Measurements from ENCODE around the gene ANKRD27.
"Not testable (repeated sequence)": the region's sequence is repeated elsewhere in the genome, so short reads cannot be mapped to it uniquely, and the experiment has no call there.

The ANKRD27 gene

DNA sequence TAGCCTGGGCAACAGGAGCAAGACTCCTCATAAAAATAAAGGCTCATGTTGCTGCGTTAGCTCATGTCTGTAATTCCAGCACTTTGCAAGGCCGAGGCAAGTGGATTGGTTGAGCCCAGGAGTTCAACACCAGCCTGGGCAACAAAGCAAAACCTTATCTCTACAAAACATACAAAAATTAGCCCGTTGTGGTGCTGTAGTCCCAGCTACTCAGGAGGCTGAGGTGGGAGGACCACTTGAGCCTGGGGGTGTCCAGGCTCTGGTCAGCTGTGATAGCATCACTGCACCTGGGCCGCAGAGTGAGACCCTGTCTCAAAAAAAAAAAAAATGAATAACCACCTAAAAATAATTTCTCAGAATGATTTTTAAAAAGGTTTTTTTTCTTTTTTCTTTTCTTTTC, 12.7 kb upstream of the ANKRD27 start:
- no peak for DNase-seq

DNA sequence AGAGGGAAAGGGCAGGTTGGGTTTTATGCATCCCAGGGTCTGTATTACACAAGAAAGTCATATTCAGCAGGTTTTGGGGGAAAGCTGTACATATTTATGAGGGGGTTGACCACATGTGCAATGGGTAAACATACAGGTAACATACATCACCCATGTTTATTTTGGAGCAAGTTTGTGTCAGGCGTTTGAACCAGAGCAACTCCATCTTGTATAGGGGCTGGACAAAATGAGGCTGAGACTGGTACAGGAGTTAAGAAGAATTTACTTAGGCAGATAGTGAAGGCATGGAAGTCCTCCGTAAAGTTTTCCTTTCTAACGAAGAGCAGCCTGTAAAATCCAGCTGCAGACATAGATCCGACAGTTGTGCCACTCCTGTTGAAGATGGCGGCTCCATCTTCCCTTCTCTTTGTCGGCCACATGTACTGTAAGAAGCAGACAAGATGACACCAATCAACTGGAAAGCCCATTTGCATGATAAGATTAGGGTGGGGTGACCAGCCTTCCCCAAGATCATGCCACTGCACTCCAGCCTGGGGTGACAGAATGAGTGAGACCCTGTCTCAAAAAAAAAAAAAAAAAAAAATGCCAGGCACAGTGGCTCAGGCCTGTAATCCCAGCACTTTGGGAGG, 12.0 kb upstream of the ANKRD27 start:
- DNase-seq = no peak

DNA sequence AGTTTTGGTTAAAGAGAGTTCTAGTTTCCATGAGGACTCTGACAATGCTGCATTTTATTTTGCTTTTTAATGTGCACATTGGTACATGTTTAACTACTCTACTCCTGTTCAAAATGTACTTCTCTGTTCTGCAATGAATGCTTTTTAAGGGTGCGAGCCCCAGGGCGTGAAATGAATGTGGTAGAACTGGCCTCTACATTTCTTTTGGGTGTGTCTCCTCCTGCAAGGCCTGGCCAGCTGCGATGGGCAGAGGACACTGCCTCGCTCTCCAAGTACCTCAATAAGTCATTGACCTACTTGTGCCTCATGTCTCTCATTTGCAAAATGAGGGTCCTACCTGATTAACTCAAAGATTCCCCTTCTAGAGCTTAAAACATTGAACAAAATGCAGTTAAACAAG, 7.3 kb upstream of the ANKRD27 start:
- no peak for DNase-seq

DNA sequence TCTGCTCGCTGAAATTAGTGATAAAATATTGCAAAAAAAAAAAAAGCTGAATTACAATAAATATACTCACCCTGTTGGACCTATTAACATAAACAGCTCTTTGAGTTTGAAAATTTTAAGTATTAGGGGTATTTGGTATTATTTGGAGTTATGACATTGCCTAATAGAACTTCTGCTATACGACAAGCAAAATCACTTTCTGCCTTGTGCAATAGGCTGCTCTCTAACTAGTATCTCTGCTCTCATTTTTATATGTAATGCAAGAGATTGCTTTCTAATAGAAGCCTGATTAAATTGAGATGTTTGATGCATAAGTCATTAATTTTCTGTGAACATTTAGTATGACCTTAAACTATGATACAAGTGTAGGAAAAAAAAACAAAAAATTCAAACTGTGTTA, 6.0 kb upstream of the ANKRD27 start:
- no peak for DNase-seq

DNA sequence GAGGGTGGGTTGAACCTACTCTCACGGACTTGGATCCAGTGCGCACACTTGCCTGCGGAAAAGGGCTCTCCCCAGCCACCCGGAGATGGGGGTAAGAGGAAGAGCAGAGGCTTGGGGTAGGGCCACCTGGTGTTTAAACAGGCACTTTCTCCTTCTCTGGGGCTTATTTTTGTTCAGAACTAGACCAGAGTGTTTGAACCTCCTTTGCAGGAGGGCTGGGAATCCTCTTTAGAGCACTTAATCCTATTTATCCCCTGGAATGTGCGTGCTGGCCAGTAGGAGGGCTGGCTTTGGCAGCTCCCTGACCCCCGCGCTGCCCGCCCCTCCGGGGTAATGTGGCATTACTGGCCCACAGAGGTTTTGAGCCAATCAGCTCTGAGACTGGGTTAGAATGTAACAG, 2.7 kb upstream of the ANKRD27 start:
- DNase-seq = no peak

DNA sequence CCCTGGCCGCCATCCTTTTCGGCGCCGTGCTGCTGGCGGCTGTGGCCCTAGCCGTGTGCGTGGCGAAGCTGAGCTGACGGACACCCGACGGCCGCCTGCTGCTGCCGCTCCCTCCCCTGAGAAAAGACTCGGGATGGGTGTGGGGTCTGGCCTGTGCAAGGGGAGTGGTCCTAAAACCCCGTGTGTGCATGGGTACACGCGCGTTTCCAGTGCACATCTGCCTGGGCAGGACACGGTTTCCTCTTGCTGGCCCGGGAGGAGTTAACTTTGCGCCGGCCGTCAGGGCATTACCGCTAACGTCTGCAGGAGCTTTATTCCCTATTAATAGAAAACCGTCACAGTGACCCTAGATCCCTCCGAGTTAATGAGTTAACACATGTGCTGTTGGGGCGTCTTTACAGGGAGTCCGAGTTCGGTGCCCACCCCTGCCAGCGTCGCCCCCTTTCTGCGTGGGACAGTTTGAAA, 1.9 kb upstream of the ANKRD27 start:
- DNase-seq = no peak

DNA sequence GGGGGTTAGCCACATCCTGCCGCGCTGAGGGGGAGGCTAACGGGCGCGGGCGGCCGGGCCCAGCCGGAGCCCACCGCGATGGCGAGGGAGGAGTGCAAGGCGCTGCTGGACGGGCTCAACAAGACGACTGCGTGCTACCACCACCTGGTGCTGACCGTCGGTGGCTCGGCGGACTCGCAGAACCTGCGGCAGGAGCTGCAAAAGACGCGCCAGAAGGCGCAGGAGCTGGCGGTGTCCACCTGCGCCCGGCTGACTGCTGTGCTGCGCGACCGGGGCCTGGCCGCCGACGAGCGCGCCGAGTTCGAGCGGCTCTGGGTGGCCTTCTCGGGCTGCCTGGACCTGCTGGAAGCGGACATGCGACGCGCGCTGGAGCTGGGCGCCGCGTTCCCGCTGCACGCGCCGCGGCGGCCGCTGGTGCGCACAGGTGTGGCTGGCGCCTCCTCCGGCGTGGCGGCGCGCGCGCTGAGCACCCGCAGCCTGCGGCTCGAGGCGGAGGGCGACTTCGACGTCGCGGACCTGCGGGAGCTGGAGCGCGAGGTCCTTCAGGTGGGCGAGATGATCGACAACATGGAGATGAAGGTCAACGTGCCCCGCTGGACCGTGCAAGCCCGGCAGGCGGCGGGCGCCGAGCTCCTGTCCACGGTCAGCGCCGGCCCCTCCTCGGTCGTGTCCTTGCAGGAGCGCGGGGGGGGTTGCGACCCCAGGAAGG, 1.4 kb upstream of the ANKRD27 start:
- peak; percentile 22 for DNase-seq

DNA sequence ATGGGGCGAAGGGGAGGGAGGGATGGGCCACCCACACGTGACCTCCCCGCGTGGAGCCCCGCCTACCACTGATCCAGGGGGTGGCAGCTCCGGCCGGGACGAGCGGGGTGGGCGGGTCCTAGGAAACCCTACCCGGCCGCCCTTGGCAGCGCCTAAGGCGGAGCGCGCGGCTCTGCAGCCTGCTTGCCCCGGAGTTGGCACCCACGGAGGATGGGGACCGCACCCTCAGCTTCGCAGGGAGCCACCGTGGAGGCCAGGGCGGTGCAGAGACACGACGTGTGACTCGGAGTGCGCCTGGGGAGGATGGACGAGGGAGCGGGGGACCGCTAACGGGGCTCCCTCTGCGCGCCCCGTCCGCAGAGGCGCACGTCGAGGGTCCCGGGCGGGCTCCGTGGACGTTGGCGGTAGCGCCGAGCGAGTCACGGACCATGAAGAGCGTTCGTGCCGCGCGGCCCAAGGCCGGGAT, 773 bp upstream of the ANKRD27 start, which contains the start of gene RGS9BP:
Gene RGS9BP, plus strand, starts transcription at position 129 of the 466 bp plus-strand sequence. CDS start 416 bp downstream, outside the sequence.
- DNase-seq = peak; percentile 60

DNA sequence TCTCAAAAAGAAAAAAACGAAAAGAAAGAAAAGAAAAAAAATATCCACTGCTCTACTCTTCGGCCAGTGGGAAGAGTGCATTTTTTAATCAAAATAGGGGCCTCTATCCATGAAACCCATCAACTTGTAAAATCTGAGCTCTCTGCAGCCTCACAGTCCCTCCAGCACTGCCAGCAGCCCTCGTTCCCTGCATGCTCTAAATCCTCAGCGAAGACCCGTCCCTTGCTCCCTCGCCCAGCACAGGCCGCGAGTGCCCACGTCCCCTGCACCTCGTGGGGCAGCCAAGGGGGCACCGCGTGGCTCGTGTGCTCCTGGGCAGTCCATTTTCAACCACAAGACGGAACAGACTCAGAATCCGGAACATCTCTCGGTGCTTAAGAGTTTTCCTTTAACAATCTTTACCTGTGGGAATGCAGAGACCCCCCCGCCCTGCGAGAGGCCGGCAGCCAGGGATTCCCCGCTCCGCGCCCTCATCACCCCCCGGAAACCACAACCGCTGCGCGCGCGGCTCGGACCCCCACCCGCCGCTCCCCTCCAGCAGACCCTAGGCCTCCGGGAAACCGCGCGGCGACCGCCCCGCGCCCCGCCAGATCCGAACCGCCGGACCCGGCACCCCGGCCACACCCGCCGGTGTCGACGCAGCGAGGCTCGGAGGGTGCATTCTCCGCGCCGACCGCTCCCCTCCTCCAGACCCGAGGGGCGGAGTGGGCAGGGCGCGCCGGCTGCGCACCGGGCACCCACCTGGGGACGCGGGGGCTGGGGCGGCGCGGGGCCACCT, 638 bp downstream of the ANKRD27 start:
- no peak for DNase-seq

DNA sequence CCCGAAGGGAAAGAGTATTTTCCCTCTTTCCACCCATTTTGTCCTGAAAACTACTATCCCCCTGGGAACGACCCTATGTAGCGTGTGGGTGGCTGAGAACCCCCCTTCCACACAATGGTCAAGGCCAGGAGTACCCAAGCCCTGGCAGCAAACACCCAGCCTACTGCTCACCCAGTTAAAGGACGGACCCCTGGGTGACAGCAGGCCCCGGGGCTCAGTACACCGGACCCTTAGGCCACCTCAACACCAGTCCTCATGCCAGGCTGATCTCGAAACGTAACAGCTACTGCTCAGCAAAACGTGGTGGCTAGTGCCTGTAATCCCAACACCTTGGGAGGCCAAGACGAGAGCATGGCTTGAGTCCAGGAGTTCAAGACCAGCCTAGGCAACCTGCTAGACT, 1.4 kb downstream of the ANKRD27 start:
- no peak for DNase-seq

DNA sequence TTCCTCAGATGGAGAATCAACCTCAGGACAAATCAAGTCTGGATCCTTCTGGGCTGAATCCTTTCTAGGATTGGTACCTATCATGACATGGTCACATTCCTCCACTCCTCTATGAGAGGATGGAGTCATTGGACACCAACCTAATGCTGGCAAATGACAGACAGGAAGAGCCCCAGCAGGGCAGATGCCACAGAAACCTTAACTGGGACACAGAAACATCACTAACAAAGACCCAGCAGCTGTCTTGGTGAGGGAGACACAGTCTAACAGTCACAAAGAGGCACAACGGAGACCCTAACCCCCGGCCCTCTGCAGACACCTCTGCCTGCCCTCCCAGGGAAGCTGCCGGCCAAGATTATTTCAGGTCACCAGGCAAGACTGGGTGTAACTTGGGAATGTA, 2.1 kb downstream of the ANKRD27 start:
- DNase-seq = no peak

DNA sequence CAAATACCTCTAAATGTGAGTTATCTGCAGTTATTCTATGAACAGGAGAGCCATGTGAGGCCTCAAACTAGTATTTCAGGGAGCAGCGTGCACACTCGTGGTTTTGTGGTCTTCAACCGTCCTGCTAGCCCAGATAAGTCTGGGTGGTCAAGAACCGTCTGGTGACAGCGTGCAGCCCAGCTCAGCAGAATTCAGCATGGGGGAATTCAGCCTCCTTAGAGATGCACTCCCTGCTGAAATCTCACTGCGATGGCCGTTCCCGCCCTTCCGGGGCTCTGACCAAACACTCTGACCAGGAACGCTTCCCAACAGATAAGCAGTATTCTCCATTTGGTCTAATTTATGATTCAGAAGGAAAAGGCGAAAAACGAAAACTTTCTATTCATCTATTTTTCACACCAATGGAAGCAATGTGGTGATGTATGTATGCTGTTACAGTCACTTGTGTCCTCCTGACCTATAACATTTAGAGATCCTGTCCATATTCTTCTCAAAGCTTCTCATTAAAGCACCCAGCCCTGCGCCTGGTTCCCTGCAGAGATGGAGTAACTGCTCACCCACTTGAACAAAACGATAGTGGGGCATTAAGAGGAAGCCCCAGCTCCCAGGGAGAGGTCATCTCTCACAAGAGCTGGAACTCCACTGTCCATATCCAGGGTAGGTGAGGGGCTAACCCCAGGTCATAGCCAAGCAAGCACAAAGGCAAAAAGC, 2.9 kb downstream of the ANKRD27 start:
- DNase-seq = no peak

DNA sequence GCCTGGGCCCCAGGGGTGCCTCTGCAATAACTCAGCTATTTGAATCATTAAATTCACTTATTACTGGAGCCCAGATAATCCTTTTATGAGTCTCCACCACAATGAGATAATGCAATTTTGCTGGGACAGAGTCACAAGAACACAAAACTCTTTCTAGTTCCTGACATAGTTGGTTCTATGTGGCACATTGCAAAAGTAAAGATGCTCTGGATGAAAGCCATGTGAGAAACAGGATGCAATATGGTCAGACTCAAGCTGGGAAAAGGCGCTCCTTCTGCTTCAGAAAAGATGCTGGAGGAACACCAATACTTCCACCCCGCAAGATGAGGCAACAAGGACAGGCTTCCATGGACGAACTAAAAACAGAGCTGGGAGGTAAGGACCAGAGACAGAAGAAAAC, 5.7 kb downstream of the ANKRD27 start:
- no peak for DNase-seq

DNA sequence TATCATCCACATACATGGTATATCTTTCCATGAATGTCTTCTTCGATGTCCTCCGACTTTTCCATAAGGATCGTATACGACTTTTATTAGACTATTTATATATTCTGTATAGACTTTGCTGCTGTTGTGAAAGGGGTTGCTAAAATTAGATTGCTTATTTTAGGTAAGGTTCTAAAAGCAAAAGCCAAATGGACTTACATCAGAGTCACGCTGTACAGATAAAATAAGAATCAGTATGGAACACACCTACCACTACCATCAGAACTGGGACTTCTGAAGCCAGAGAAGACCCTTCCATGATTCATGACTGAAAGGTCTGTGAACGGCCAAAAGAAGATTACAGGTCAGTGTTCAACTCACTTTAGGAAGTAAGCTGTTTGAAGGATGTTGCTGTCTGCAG, 8.9 kb downstream of the ANKRD27 start:
- no peak for DNase-seq

DNA sequence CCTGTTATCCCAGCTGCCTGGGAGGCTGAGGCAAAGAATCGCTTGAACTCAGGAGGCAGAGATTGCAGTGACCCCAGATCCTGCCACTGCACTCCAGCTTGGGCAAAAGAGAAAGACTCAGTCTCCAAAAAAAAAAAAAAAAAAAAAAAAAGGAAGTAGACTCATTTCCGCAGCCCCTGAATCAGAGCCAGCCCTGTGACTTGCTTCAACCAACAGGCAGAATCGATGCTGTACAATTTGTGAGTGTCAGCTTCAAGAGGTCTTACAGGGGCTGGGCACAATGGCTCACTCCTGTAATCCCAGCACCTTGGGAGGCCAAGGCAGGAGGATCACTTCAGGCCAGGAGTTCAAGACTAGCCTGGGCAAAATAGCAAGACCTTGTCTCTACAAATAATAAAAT, 12.8 kb downstream of the ANKRD27 start:
- DNase-seq = no peak

DNA sequence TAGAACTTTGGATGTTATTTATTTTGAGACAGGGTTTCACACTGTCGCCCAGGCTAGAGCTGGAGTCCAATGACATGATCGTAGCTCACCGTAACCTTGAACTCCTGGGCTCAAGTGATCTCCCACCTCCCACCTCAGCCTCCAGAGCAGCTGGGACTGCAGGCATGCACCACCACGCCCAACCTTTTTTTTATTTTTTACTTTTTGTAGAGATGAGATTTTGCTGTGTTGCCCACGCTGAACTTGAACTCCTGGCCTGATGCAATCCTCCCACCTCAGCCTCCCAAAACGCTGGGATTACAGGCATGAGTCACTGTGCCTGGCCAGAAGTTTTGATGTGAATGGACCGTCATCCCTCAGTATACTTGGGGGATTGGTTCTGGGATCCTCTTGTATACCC, 13.7 kb downstream of the ANKRD27 start:
- DNase-seq = no peak

DNA sequence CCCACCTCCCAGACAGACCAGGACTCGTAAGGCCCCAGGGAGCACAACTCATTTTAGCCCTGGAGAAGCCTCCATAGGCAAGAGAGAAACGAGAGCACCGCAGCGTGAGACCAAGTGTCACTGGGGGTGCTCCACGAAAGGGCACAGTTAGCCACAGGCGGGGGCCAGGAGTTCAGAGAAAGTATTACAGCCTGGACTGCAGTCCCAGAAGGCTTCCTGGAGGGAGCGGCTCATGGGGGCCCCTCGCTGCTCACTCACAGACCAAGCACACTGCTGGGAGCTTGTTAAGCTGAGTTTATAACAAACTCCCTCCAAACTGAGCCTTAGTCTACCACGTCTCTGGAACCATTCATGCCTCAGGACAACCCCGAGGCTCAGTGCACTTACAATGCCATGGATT, 16.5 kb downstream of the ANKRD27 start:
- DNase-seq = no peak

DNA sequence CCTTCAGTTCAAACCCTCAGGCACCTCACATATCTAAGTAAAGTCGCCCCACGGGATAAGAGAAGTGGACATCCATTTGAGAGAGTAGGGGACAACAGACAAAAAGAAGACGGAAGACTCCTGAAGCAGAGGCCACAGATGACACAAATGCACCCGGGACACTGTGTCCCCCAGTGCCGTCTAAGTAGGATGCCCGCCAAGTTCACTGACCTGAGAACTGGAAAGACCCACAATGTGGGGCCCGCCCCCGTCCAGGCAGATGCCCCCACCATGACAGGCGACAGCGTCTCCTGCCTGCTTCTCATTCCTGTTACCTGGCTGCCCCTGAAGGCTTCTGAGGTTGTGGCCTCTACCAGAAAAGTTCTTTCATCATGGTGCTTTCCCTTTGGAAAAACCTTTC, 16.9 kb downstream of the ANKRD27 start:
- no peak for DNase-seq

DNA sequence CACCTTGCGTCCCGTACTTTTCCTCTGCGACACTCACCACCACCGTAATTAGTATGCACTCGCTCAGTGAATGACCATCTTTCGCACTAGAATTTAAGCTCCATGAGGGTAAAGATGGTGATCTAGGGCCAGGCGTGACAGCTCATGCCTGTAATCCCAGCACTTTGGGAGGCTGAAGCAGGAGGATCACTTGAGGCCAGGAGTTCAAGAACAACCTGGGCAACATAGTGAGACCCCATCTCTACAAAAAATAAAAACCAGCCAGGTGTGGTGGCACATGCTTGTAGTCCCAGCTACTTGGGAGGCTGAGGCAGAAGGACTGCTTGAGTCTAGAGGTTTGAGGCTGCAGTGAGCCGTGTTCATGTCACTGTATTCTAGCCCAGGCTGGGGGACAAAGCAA, 18.6 kb downstream of the ANKRD27 start:
- DNase-seq = not testable (repeated sequence)

DNA sequence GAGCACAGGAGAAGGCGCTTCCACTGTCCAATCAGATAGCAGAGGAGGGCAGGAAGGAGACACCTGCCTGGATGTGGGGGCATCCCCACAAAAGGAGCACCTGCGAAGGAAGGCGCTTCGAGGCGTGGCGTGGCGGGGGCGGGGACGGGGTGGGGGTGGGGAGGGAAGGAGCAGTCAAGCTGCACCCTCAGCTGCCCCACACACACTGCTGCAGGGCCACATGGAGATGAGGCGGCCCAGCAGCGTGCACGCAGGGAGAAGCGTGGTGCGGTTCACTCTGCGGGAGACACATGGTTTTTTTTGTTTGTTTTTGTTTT, 21.4 kb downstream of the ANKRD27 start:
- DNase-seq = no peak

DNA sequence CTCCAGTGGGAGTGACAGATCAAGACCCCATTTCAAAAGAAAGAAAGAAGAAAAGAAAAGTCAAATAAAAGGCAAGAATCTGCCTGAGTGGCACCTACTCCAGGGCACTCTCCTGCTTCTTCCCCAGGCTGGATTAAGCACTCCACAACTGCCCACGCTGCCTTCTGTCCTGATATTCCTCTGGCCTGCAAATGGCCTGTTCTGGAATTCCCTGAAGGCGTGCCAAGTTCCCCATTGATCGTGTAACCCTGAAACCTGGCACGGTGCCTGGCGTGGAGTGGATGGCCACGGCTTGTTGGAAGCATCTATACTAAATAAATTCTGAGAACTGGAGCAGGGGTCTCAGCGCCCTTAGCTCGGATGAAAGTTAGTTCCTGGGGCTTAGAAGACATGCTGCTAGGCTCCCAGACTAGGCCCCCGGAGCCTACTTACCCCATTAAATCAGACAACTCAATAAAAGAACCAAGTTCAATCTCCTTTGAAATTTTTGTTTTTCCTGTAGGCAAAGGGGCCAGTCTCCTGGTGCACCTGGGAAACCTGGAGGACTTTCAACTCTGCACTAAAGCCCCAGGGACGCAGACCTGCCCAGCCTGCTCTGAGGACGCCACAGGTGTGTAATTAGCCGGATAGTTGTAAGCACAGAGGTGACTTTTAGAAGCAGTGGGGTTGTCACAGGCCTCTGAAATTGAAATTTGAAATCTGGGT, 21.9 kb downstream of the ANKRD27 start:
- DNase-seq = no peak

DNA sequence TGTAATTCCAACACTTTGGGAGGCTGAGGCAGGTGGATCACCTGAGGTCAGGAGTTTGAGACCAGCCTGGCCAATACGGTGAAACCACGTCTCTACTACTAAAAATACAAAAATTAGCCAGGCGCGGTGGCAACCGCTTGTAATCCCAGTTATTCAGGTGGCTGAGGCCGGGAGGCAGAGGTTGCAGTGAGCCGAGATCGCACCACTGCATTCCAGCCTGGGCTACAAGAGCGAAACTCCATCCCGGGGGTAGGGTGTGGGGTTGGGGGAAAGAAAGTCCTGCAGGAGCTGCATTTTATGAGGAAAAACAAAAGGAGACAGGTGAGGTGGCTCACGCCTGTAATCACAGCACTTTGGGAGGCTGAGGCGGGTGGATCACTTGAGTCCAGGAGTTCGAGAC, 22.6 kb downstream of the ANKRD27 start:
- not testable (repeated sequence) for DNase-seq

DNA sequence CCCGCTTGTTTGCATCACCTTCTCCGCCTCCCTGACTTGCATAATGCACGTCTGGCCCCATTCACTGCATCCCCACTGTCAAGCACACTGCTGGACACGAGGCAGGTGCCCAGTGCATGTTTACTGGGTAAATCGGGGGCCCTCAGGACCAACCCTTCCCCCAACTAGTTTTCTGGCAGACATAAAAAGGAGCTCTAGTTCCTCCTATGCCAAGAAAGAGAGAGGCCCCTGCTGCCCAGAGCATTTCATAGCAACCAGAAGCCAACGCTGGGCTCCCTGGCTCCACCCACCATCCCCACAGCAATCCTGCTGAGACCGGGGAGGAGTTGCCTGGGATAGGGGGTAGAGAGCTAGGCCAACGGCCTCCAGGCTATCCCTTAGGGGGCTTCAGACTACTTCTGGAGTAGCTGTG, 23.2 kb downstream of the ANKRD27 start:
- DNase-seq = no peak

Data from activated effector memory CD4-positive, alpha-beta T cell treated with Interleukin-2 at 50 U/mL for 16 hours (primary cell).